OCI-LY3 (cell line): ENCODE measurements around the gene CCDC137.

ENCODE experiments used
- H2AFZ ChIP-seq: fragments of 200-600, 300-600 bp; shearing (Covaris generic); 2 replicates; pipeline ENCODE4 v1.6.0; 2014; ENCODE audit warnings: antibody characterized with exemption, low read depth, low read length
- H3K27ac ChIP-seq: fragments of 200-600, 300-600 bp; sonication (generic); 2 replicates; pipeline ENCODE4 v1.5.1; 2014; ENCODE audit warnings: mild to moderate bottlenecking, low read length, moderate library complexity, mixed read lengths
- H3K27me3 ChIP-seq: fragments of 200-600, 300-600 bp; sonication (generic); 2 replicates; pipeline ENCODE4 v1.6.1; 2014; ENCODE audit warnings: low read depth, low read length, mixed read lengths
- H3K36me3 ChIP-seq: fragments of 200-600, 300-600 bp; sonication (generic); replicated peaks from 2 replicates; pipeline ENCODE3; 2014; ENCODE audit warnings: low read depth, low read length, mixed read lengths
- H3K4me1 ChIP-seq: fragments of 300-600, 200-600 bp; sonication (generic); 2 replicates; pipeline ENCODE4 v1.6.1; 2014; ENCODE audit warnings: low read length, mixed read lengths
- H3K4me2 ChIP-seq: fragments of 200-600, 300-600 bp; sonication (generic); 2 replicates; pipeline ENCODE4 v1.6.1; 2014; ENCODE audit warnings: low read length, mixed read lengths
- H3K4me3 ChIP-seq: fragments of 300-600, 200-600 bp; sonication (generic); 2 replicates; pipeline ENCODE4 v1.5.1; 2014; ENCODE audit warnings: antibody characterized with exemption, mild to moderate bottlenecking, low read length, moderate library complexity
- H3K79me2 ChIP-seq: fragments of 300-600, 200-600 bp; shearing (Covaris generic); 2 replicates; pipeline ENCODE4 v1.6.1; 2014; ENCODE audit warnings: mild to moderate bottlenecking, low read length, mixed read lengths
- H3K9ac ChIP-seq: fragments of 300-600, 200-600 bp; shearing (Covaris generic); 2 replicates; pipeline ENCODE4 v1.6.0; 2014; ENCODE audit warnings: mild to moderate bottlenecking, low read length, moderate library complexity
- H3K9me3 ChIP-seq: fragments of 200-600, 300-600 bp; shearing (Covaris generic); 2 replicates; pipeline ENCODE4 v1.6.1; 2014; ENCODE audit warnings: low read length, mixed read lengths; ENCODE audit not compliant: insufficient read depth
- H4K20me1 ChIP-seq: fragments of 200-600, 300-600 bp; sonication (generic); 2 replicates; pipeline ENCODE4 v1.6.1; 2016; ENCODE audit warnings: low read length, mixed read lengths; ENCODE audit not compliant: insufficient read depth
- EZH2phosphoT487 ChIP-seq: fragments of 200-600 bp; shearing (Covaris generic); IDR thresholded peaks from 2 replicates; pipeline ENCODE4 v1.6.1; 2018; ENCODE audit warnings: antibody characterized with exemption, mixed run types, low read depth
- TF ChIP-seq, protein P1 (sequence below): fragments of 200-600, 300-600 bp; sonication (generic); IDR thresholded peaks from 2 replicates; pipeline ENCODE4 v1.5.1; 2014; ENCODE audit warnings: antibody characterized with exemption, low read length, low read depth

The CCDC137 gene

DNA sequence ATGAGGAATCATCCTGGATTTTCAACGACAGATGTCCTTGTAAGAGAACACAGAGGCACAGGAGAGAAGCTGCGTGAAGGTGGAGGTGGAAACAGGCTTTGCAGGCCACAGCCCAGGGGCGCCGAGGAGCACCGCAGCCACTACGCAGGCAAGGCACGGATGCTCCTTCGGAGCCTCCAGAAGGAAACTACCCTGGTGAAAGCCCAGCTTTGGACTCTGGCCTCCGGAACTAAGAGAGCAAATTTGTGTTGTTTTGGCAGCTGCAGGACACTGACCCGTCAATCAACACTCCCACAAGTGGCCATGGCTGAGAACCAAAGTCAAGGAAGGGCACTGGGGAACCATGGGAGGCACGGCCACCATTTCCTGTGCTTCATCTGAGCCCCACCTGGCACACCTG is 13.6 kb downstream of the CCDC137 start:
- Histone ChIP-seq H3K27me3 (no peaks in the 10 kb centered on the region), H3K4me1 (peaks cover 13% of the 10 kb centered on the region), H4K20me1 (0 out of 2 replicates have a peak, but pooled peaks cover under 1% of the 10 kb centered on the region), H3K9me3 (no peaks in the 10 kb centered on the region), H3K4me3 (no peak overlapping the region), H2AFZ (no peak overlapping the region), H3K79me2 (peaks cover 38% of the 10 kb centered on the region), H3K27ac (no peak overlapping the region), H3K36me3 (peaks cover under 1% of the 10 kb centered on the region), H3K9ac (no peak overlapping the region), H3K4me2 (no peak overlapping the region)
- TF ChIP-seq EZH2phosphoT487 = no peak
- TF ChIP-seq, protein P1, sequence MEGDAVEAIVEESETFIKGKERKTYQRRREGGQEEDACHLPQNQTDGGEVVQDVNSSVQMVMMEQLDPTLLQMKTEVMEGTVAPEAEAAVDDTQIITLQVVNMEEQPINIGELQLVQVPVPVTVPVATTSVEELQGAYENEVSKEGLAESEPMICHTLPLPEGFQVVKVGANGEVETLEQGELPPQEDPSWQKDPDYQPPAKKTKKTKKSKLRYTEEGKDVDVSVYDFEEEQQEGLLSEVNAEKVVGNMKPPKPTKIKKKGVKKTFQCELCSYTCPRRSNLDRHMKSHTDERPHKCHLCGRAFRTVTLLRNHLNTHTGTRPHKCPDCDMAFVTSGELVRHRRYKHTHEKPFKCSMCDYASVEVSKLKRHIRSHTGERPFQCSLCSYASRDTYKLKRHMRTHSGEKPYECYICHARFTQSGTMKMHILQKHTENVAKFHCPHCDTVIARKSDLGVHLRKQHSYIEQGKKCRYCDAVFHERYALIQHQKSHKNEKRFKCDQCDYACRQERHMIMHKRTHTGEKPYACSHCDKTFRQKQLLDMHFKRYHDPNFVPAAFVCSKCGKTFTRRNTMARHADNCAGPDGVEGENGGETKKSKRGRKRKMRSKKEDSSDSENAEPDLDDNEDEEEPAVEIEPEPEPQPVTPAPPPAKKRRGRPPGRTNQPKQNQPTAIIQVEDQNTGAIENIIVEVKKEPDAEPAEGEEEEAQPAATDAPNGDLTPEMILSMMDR = no peak

DNA sequence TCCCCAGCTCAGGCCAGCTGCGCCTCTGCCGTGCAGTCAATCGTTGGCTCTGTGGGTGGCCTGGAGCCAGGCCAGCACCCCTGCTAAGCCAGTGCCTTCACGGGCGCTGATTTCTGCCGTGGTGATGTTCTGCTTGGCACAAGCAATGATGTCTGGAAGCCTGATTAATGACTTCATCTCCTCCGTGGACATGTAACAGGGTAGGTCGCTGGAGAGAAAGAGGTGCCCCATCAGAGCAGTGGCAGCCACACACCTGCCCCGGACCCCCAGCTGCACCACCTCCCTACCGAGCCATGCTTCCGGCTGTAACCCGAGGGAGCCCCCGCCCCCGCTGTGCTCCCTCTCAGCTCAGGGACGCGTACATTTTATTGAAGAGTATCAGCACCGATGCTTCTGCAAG is 15.1 kb downstream of the CCDC137 start:
- peaks cover 53% of the 10 kb centered on the region for H3K79me2 ChIP-seq
- H3K4me3 ChIP-seq = no peak overlapping the region
- peaks cover 10% of the 10 kb centered on the region for H3K36me3 ChIP-seq
- H2AFZ ChIP-seq = no peak overlapping the region
- H3K9ac ChIP-seq = no peak overlapping the region
- H3K9me3 ChIP-seq = no peaks in the 10 kb centered on the region
- H3K27me3 ChIP-seq = no peaks in the 10 kb centered on the region
- no peak overlapping the region for H3K27ac ChIP-seq
- H3K4me2 ChIP-seq = no peak overlapping the region
- H3K4me1 ChIP-seq = peaks cover 18% of the 10 kb centered on the region
- TF ChIP-seq, protein P1 = no peak
- no peak for TF ChIP-seq EZH2phosphoT487
- H4K20me1 ChIP-seq = 0 out of 2 replicates have a peak, but pooled peaks cover 6% of the 10 kb centered on the region

DNA sequence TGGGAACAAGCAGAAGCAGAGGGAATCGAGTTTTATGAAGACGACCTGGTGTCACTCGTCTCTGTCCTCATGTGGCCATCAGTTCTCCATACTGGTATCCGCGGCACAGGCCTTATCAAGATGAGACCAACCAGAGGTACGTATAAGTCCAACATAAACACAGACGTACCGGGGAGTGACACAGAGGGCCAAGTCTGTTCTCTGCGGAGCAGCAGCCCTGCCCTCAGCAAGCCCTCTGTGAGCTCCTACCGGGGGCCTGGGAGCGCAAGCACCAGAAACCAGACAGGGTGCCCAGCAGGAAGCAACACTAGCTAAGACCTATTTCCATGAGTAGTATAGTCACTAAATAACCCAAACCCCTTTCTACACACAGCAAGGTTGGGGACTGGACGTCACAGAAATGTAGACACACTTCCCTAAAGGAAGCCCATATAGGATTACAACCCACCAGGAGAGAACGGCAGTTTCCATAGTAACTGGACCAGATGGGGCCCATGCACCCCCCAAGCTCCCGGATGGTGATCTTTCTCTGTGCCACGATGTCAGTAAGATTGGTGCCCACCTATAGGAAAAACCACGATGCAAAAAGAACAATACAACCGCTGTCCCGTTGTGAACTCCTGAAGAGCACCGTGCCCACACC is 16.1 kb downstream of the CCDC137 start:
- no peaks in the 10 kb centered on the region for H3K27me3 ChIP-seq
- peaks cover 18% of the 10 kb centered on the region for H3K4me1 ChIP-seq
- H4K20me1 ChIP-seq = 0 out of 2 replicates have a peak, but pooled peaks cover 6% of the 10 kb centered on the region
- 0 out of 2 replicates have a peak overlapping the region, but pooled peaks have one; percentile 10 for H2AFZ ChIP-seq
- peak overlapping the region; percentile 87 for H3K4me3 ChIP-seq
- peak overlapping the region; percentile 81 for H3K9ac ChIP-seq
- TF ChIP-seq EZH2phosphoT487 = no peak
- TF ChIP-seq, protein P1 = no peak
- H3K36me3 ChIP-seq = peaks cover 10% of the 10 kb centered on the region
- no peaks in the 10 kb centered on the region for H3K9me3 ChIP-seq
- H3K27ac ChIP-seq = peak overlapping the region; percentile 38; the same call in 1 of the 2 replicates
- peak overlapping the region; percentile 97 for H3K4me2 ChIP-seq
- H3K79me2 ChIP-seq = peaks cover 56% of the 10 kb centered on the region

DNA sequence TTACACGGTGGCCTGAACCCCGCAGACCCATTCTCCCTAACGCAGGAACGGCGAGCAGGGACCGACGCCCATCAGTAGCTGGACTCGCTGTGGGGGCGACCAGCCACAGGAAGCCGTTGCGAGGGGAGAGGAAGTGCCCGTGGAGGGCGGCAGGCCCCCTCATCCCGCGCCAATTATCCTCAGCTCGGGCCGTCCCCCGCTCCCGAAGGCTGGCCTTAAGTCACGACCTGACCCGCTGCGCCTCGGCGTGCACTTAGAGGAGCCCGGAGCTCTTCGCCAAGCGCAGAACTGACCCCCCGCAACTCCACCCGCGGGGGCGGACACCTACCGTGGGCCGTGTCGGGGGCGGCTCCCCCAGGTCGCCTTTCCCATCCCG is 16.7 kb downstream of the CCDC137 start:
- TF ChIP-seq, protein P1 = no peak
- no peak for TF ChIP-seq EZH2phosphoT487
- H2AFZ ChIP-seq = 0 out of 2 replicates have a peak overlapping the region, but pooled peaks have one; percentile 10
- peak overlapping the region; percentile 38 for H3K27ac ChIP-seq

More for the DNA sequence above, 16.7 kb downstream of the CCDC137 start:
- Histone ChIP-seq H3K4me3 (peak overlapping the region; percentile 87), H3K4me2 (peak overlapping the region; percentile 97), H3K79me2 (peaks cover 56% of the 10 kb centered on the region), H4K20me1 (0 out of 2 replicates have a peak, but pooled peaks cover 6% of the 10 kb centered on the region), H3K9me3 (no peaks in the 10 kb centered on the region), H3K9ac (peak overlapping the region; percentile 81), H3K36me3 (peaks cover 10% of the 10 kb centered on the region), H3K4me1 (peaks cover 18% of the 10 kb centered on the region), H3K27me3 (no peaks in the 10 kb centered on the region)
